Omental fat pad (tissue), 4 donors: ENCODE data around the gene AGBL3. TPM values are rescaled to one million over a fixed set of nuclear protein-coding genes. Genes with fewer than 3 reads are reported as not detected.

Experiments
- ATAC-seq: fragments of 150-250 bp; one replicate; pipeline ENCODE4 v1.9.1; 2016; ENCODE audit warnings: mild to moderate bottlenecking, moderate library complexity; ENCODE audit not compliant: low FRiP score
- DNase-seq: peaks from one replicate; pipeline ENCODE4 v3.0.0-alpha.2; 2019; ENCODE audit warnings: low spot score
- CTCF ChIP-seq, 3 donors: fragments of 450-650 bp; IDR thresholded peaks; one replicate each; pipeline ENCODE4 v1.5.1; 2016 to 2017; ENCODE audit warnings: antibody characterized with exemption in 3 of 3, mild to moderate bottlenecking in 3 of 3, moderate library complexity in 2 of 3
- total RNA-seq, 4 donors: library from RNA; depleted of rRNA; stranded (reverse); fragments of >200 nt; gene quantifications; one replicate each; pipeline ENCODE4 v1.1.0, GENCODE V29; 2016

AGBL3 gene
- total RNA-seq, result 1 to 10 TPM; 1.6 to 3.2 (median 2.3) TPM

- peak; percentile 97 for ATAC-seq
- TF ChIP-seq CTCF (IDR thresholded peaks at IDR 0.05), result no peak
These were observed at the start of gene AGBL3 for GRCh38 chr7:134986363-134987251. Gene AGBL3 (plus strand): TSS chr7:134986508. CDS start chr7:134987934, 1,426 bp downstream.

GRCh38 chr7:134936893-134937510 is 49.3 kb upstream of the AGBL3 start:
- no peak for ATAC-seq
- no peak for DNase-seq
- TF ChIP-seq CTCF (IDR thresholded peaks at IDR 0.05), result no peak

More at GRCh38 chr7:134986363-134987251, at the start of gene AGBL3:
- peak; percentile 94 for DNase-seq

GRCh38 chr7:134938141-134938540 is 48.2 kb upstream of the AGBL3 start:
- ATAC-seq, result no peak
- no peak for DNase-seq
- no peak for TF ChIP-seq CTCF (IDR thresholded peaks at IDR 0.05)

- no peak for DNase-seq
- no peak for TF ChIP-seq CTCF (IDR thresholded peaks at IDR 0.05)
- ATAC-seq, result no peak
These were observed 47.2 kb upstream of the AGBL3 start for GRCh38 chr7:134939136-134939535.

- TF ChIP-seq CTCF (IDR thresholded peaks at IDR 0.05), result no peak
- ATAC-seq (no peak), DNase-seq (no peak)
These were observed 45.6 kb upstream of the AGBL3 start for GRCh38 chr7:134940729-134941128.

- no peak for DNase-seq
- TF ChIP-seq CTCF (IDR thresholded peaks at IDR 0.05), result no peak
These were observed 45.0 kb upstream of the AGBL3 start for GRCh38 chr7:134941185-134941900.

More at GRCh38 chr7:134941185-134941900, 45.0 kb upstream of the AGBL3 start:
- ATAC-seq, result no peak
